Gastroesophageal sphincter (tissue), 4 donors: Measurements from ENCODE around the gene DYNLT4. TPM values are rescaled to one million over a fixed set of nuclear protein-coding genes. Genes with fewer than 3 reads are reported as not detected.

Experiments used
- ATAC-seq: fragments of 150-250 bp; one replicate; pipeline ENCODE4 v1.9.1; 2016; ENCODE audit warnings: mild to moderate bottlenecking, moderate library complexity
- H3K27ac ChIP-seq, 4 donors: fragments of 200-600 bp; sonication (generic) in 3 of 4; 1 replicate in 3 of 4; 2 replicates in 1 of 4; pipeline ENCODE4 v1.5.1; 2016 to 2019
- H3K27me3 ChIP-seq: fragments of 200-600 bp; sonication (generic); one replicate; pipeline ENCODE4 v1.5.1; 2019
- H3K36me3 ChIP-seq, 2 donors: fragments of 200-600 bp; sonication (generic); one replicate each; pipeline ENCODE4 v1.5.1; 2019; ENCODE audit warnings: control low read depth in 1 of 2
- H3K4me1 ChIP-seq, 3 donors: fragments of 200-600 bp; sonication (generic); 1 replicate in 2 of 3; 2 replicates in 1 of 3; pipeline ENCODE4 v1.5.1; 2016 to 2019; ENCODE audit warnings: control low read depth in 2 of 3
- H3K4me3 ChIP-seq, 2 donors: fragments of 200-600 bp; sonication (generic); one replicate each; pipeline ENCODE4 v1.5.1; 2019; ENCODE audit warnings: mild to moderate bottlenecking in 1 of 2, moderate library complexity in 1 of 2
- H3K9me3 ChIP-seq, 3 donors: fragments of 200-600 bp; sonication (generic); one replicate each; pipeline ENCODE4 v1.5.1; 2017 to 2019; ENCODE audit warnings: control low read depth in 2 of 3
- CTCF ChIP-seq, 4 experiments: fragments of 200-600 bp in 2 of 4; fragments of 450-650 bp in 2 of 4; sonication (generic) in 1 of 4; IDR thresholded peaks; one replicate each; pipeline ENCODE4 v1.5.1; 2017 to 2019; ENCODE audit warnings: antibody characterized with exemption in 4 of 4, mild to moderate bottlenecking in 2 of 4, moderate library complexity in 2 of 4
- EP300 ChIP-seq: sonication (generic); formaldehyde crosslinking; IDR thresholded peaks from one replicate; pipeline ENCODE4 v1.6.1; 2017; ENCODE audit warnings: antibody characterized with exemption, mild to moderate bottlenecking
- POLR2A ChIP-seq, 2 donors: fragments of 450-650 bp; IDR thresholded peaks; one replicate each; pipeline ENCODE4 v1.6.1; 2017; ENCODE audit warnings: antibody characterized with exemption in 2 of 2, mild to moderate bottlenecking in 2 of 2, moderate library complexity in 1 of 2
- POLR2AphosphoS5 ChIP-seq: sonication (generic); formaldehyde crosslinking; IDR thresholded peaks from one replicate; pipeline ENCODE4 v1.6.1; 2017; ENCODE audit warnings: antibody characterized with exemption
- WGBS, 2 donors: methylation state at CpG; one replicate each; pipeline ENCODE4 v1.1.5; 2018; ENCODE audit warnings: low coverage in 1 of 2; 5-methylcytosine and 5-hydroxymethylcytosine counted together
- total RNA-seq, 4 donors: library from RNA; depleted of rRNA; stranded (reverse); fragments of >200 nt; gene quantifications; one replicate each; pipeline ENCODE4 v1.1.0, GENCODE V29; 2016

DYNLT4 gene
- total RNA-seq, 4 donors from 2014 or later: 1.4 TPM; not detected in 3

GRCh38 chr1:44849575-44850132 is 42.5 kb upstream of the DYNLT4 start:
- H3K27ac ChIP-seq: peak overlapping the region in 2 of 4 donors; percentile 11 to 22

GRCh38 chr1:44848456-44849181 is 41.5 kb upstream of the DYNLT4 start:
- Histone ChIP-seq H3K27ac (peak overlapping the region in 2 of 4 donors; percentile 11 to 22), H3K27me3 (no peaks in the 10 kb centered on the region), H3K9me3 (no peaks in the 10 kb centered on the region), H3K4me3 (no peak overlapping the region), H3K4me1 (peaks cover 0 to 20% (median 0%) of the 10 kb centered on the region in 3 donors), H3K36me3 (peaks cover 0 to 25% of the 10 kb centered on the region in 2 donors)
- 43 to 80% methylated on average over 2 to 7 of the region's 7 CpGs for WGBS, 2 donors
- no peak for ATAC-seq
- TF ChIP-seq EP300: no peak
- no peak for TF ChIP-seq CTCF (IDR thresholded peaks at IDR 0.05)
- TF ChIP-seq POLR2A (IDR thresholded peaks at IDR 0.05): no peak
- TF ChIP-seq POLR2AphosphoS5: no peak

More at GRCh38 chr1:44849575-44850132, 42.5 kb upstream of the DYNLT4 start:
- H3K4me3 ChIP-seq: no peak overlapping the region
- peaks cover 0 to 27% of the 10 kb centered on the region in 2 donors for H3K36me3 ChIP-seq
- 73% methylated on average over 2 of the region's 2 CpGs; no CpG with 5 or more reads in 1 of the 2 donors for WGBS, 2 donors
- peaks cover 0 to 17% (median 0%) of the 10 kb centered on the region in 3 donors for H3K4me1 ChIP-seq
- no peaks in the 10 kb centered on the region for H3K9me3 ChIP-seq
- TF ChIP-seq POLR2AphosphoS5: no peak
- no peak for TF ChIP-seq CTCF (IDR thresholded peaks at IDR 0.05)
- TF ChIP-seq POLR2A (IDR thresholded peaks at IDR 0.05): no peak
- no peak for TF ChIP-seq EP300
- ATAC-seq: no peak
- no peaks in the 10 kb centered on the region for H3K27me3 ChIP-seq

GRCh38 chr1:44847845-44848244 is 40.7 kb upstream of the DYNLT4 start:
- no peak for TF ChIP-seq CTCF (IDR thresholded peaks at IDR 0.05)
- no peak for TF ChIP-seq EP300
- TF ChIP-seq POLR2A (IDR thresholded peaks at IDR 0.05): no peak
- no peak for TF ChIP-seq POLR2AphosphoS5
- H3K27ac ChIP-seq: no peak overlapping the region
- H3K4me3 ChIP-seq: no peak overlapping the region
- H3K36me3 ChIP-seq: peaks cover 0 to 25% of the 10 kb centered on the region in 2 donors
- no peak for ATAC-seq
- no CpG with 5 or more reads among the region's 1 CpG for WGBS, 2 donors
- no peaks in the 10 kb centered on the region for H3K27me3 ChIP-seq
- peaks cover 0 to 27% (median 5%) of the 10 kb centered on the region in 3 donors for H3K4me1 ChIP-seq
- H3K9me3 ChIP-seq: no peaks in the 10 kb centered on the region

- no peak for ATAC-seq
- no peak overlapping the region for H3K27ac ChIP-seq
- 75% methylated on average over 1 of the region's 1 CpG; no CpG with 5 or more reads in 1 of the 2 donors for WGBS, 2 donors
- H3K4me3 ChIP-seq: no peak overlapping the region
- no peak for TF ChIP-seq CTCF (IDR thresholded peaks at IDR 0.05)
- no peak for TF ChIP-seq POLR2AphosphoS5
- no peak for TF ChIP-seq POLR2A (IDR thresholded peaks at IDR 0.05)
- TF ChIP-seq EP300: no peak
- peaks cover 0 to 35% (median 8%) of the 10 kb centered on the region in 3 donors for H3K4me1 ChIP-seq
- no peaks in the 10 kb centered on the region for H3K27me3 ChIP-seq
- no peaks in the 10 kb centered on the region for H3K9me3 ChIP-seq
- H3K36me3 ChIP-seq: peaks cover 0 to 25% of the 10 kb centered on the region in 2 donors
Observed at GRCh38 chr1:44846985-44847384, 39.8 kb upstream of the DYNLT4 start.
